AG09309 (cell line): ENCODE measurements around the gene SMCHD1.

Experiments
- DNase-seq: peaks from one replicate; pipeline ENCODE4 v3.0.0-alpha.2; 2010; ENCODE audit warnings: low read depth
- H3K4me3 ChIP-seq: 2 replicates; pipeline ENCODE4 v1.5.1; 2011; ENCODE audit warnings: mild to moderate bottlenecking, low read depth, low read length, moderate library complexity; ENCODE audit not compliant: control insufficient read depth
- CTCF ChIP-seq: IDR thresholded peaks from 2 replicates; pipeline ENCODE4 v1.5.1; 2011; ENCODE audit warnings: mild to moderate bottlenecking, low read depth, low read length, inconsistent platforms; ENCODE audit not compliant: insufficient read depth, control insufficient read depth; ENCODE audit errors: missing control alignments

The SMCHD1 gene

GRCh38 chr18:2780750-2781149 is 125.2 kb downstream of the SMCHD1 start:
- TF ChIP-seq CTCF: no peak
- DNase-seq: no peak
- H3K4me3 ChIP-seq: no peak overlapping the region

- no peak for DNase-seq
- TF ChIP-seq CTCF: no peak
- no peak overlapping the region for H3K4me3 ChIP-seq
These were observed 131.7 kb downstream of the SMCHD1 start for GRCh38 chr18:2787225-2787624.

GRCh38 chr18:2792395-2792794 is 136.9 kb downstream of the SMCHD1 start:
- no peak for DNase-seq
- TF ChIP-seq CTCF: no peak
- H3K4me3 ChIP-seq: no peak overlapping the region

GRCh38 chr18:2794159-2794558 is 138.6 kb downstream of the SMCHD1 start:
- no peak for DNase-seq
- no peak overlapping the region for H3K4me3 ChIP-seq
- no peak for TF ChIP-seq CTCF

- DNase-seq: no peak
- TF ChIP-seq CTCF: no peak
- no peak overlapping the region for H3K4me3 ChIP-seq
These were observed 142.4 kb downstream of the SMCHD1 start for GRCh38 chr18:2797951-2798350.

GRCh38 chr18:2799369-2799768 is 143.8 kb downstream of the SMCHD1 start:
- no peak for TF ChIP-seq CTCF
- DNase-seq: no peak

More at GRCh38 chr18:2799369-2799768, 143.8 kb downstream of the SMCHD1 start:
- no peak overlapping the region for H3K4me3 ChIP-seq
